OCI-LY7 (cell line): Measurements from ENCODE around the gene COL4A1. TPM values are rescaled to one million over a fixed set of nuclear protein-coding genes. Genes with fewer than 3 reads are reported as not detected.

Experiments used
- BruUV-seq: library from RNA; stranded (reverse); fragments of 400-500 nt; replicated peaks from 2 replicates; lab custom pipeline; 2021; lab: Mats Ljungman, UMichigan
- CTCF ChIA-PET: fragments of 300-600 bp; sonication (Branson Sonifier 250); formaldehyde crosslinking; loops from one replicate; lab custom pipeline; 2022; ENCODE audit warnings: antibody characterized with exemption; ENCODE audit not compliant: unreplicated experiment; lab: Charles Lee
- POLR2A ChIA-PET: fragments of 300-600 bp; sonication (Branson Sonifier 250); formaldehyde crosslinking; loops from one replicate; lab custom pipeline; 2022; ENCODE audit warnings: antibody characterized with exemption; lab: Charles Lee
- DNase-seq: peaks from one replicate; pipeline ENCODE4 v3.0.0-alpha.2; 2015; ENCODE audit warnings: low spot score
- H2AFZ ChIP-seq: fragments of 200-600 bp; sonication (generic), shearing (Covaris generic); 2 replicates; pipeline ENCODE4 v1.6.1; 2014; ENCODE audit warnings: mild to moderate bottlenecking, antibody characterized with exemption, low read length, moderate library complexity
- H3K27ac ChIP-seq: fragments of 200-600 bp; sonication (generic); 2 replicates; pipeline ENCODE4 v1.5.1; 2014; ENCODE audit warnings: mixed run types, low read depth, mild to moderate bottlenecking, moderate library complexity, low read length, inconsistent platforms; ENCODE audit not compliant: poor library complexity, severe bottlenecking
- H3K36me3 ChIP-seq: fragments of 200-600 bp; sonication (generic); 2 replicates; pipeline ENCODE4 v1.6.1; 2014; ENCODE audit warnings: mild to moderate bottlenecking, antibody characterized with exemption, low read length, moderate library complexity, mixed read lengths; ENCODE audit not compliant: insufficient read depth
- H3K4me1 ChIP-seq: fragments of 200-600 bp; sonication (generic); 2 replicates; pipeline ENCODE4 v1.5.1; 2014; ENCODE audit warnings: mild to moderate bottlenecking, low read length; ENCODE audit not compliant: insufficient read depth, poor library complexity, severe bottlenecking
- H3K4me2 ChIP-seq: fragments of 200-600 bp; sonication (generic); 2 replicates; pipeline ENCODE4 v1.6.1; 2014; ENCODE audit warnings: mild to moderate bottlenecking, low read length
- H3K4me3 ChIP-seq: fragments of 200-600 bp; sonication (generic); 2 replicates; pipeline ENCODE4 v1.5.1; 2014; ENCODE audit warnings: mild to moderate bottlenecking, low read depth, low read length; ENCODE audit not compliant: poor library complexity, severe bottlenecking
- H3K79me2 ChIP-seq: fragments of 200-600 bp; sonication (generic); 2 replicates; pipeline ENCODE4 v1.6.1; 2016; ENCODE audit warnings: low read depth, mild to moderate bottlenecking, low read length, moderate library complexity, mixed read lengths; ENCODE audit not compliant: insufficient read depth
- H3K9me2 ChIP-seq: fragments of 200-600 bp; sonication (generic); 2 replicates; pipeline ENCODE4 v1.6.1; 2016; ENCODE audit warnings: mild to moderate bottlenecking, low read length, mixed read lengths; ENCODE audit not compliant: insufficient read depth
- H3K9me3 ChIP-seq: fragments of 200-600 bp; sonication (generic); 2 replicates; pipeline ENCODE4 v1.6.1; 2014; ENCODE audit warnings: mild to moderate bottlenecking, mixed run types, low read length, mixed read lengths
- H4K20me1 ChIP-seq: fragments of 200-600 bp; sonication (generic); 2 replicates; pipeline ENCODE4 v1.6.1; 2014; ENCODE audit warnings: mild to moderate bottlenecking, antibody characterized with exemption, low read length, moderate library complexity, mixed read lengths; ENCODE audit not compliant: insufficient read depth
- EZH2phosphoT487 ChIP-seq: fragments of 200-600 bp; sonication (generic); IDR thresholded peaks from 2 replicates; pipeline ENCODE4 v1.6.1; 2018; ENCODE audit warnings: low read depth, borderline replicate concordance, mild to moderate bottlenecking, mixed run types, antibody characterized with exemption, low read length, moderate library complexity, mixed read lengths
- intact Hi-C: fragments of 100-400 bp; cut with micrococcal nuclease; formaldehyde crosslinking; loops from one replicate; pipeline ENCODE4 v1.10.0; 2022; ENCODE audit not compliant: unreplicated experiment
- total RNA-seq, 2 experiments: library from RNA; depleted of rRNA in 1 of 2; stranded (reverse); fragments of >200 nt in 1 of 2; shearing (Covaris generic) in 1 of 2; gene quantifications; 2 replicates each; pipeline ENCODE4 v1.2.3, GENCODE V29; 2014 to 2022
- TF ChIP-seq, protein P1 (sequence below): fragments of 200-600 bp; sonication (generic); conservative IDR thresholded peaks from 2 replicates; pipeline ENCODE4 v1.5.1; 2014; ENCODE audit warnings: mild to moderate bottlenecking, antibody characterized with exemption, low read length, moderate library complexity, mixed read lengths

Gene COL4A1
- total RNA-seq, 2 experiments from 2014 or later: 0.06 TPM; not detected in 1

DNA sequence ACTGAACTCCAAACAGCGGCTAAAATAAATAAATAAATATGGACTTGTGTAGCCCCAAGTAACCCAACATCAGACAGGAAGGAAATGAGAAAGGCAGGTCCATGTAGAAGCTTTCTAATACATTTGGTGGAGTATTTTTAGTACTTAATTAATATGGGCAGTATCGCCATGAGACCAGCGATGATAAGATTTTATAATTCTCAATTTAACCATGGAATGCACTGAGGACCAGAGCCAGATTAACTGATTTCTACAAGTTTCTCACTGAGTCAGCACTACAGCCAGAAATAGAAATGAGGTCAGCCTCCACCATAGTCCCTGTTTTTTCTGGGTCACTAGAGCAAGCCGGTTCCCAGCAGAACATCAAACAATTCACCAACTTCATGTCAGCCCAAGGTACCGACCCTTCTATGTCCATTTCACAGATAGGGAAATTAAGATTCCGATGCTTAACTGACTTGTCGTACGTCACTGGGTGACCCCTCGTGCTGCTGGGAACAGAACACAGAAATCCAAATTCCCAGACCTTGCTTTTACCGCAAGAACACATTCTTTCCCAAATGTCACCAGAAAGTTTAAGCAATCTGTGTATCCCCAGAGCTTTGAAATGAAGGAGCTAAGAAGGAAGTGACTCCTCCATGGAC, 90.4 kb downstream of the COL4A1 start:
- no peaks in the 10 kb centered on the region for H3K36me3 ChIP-seq
- ChIA-PET CTCF (no interaction called here), POLR2A (no interaction called here)
- TF ChIP-seq, protein P1, sequence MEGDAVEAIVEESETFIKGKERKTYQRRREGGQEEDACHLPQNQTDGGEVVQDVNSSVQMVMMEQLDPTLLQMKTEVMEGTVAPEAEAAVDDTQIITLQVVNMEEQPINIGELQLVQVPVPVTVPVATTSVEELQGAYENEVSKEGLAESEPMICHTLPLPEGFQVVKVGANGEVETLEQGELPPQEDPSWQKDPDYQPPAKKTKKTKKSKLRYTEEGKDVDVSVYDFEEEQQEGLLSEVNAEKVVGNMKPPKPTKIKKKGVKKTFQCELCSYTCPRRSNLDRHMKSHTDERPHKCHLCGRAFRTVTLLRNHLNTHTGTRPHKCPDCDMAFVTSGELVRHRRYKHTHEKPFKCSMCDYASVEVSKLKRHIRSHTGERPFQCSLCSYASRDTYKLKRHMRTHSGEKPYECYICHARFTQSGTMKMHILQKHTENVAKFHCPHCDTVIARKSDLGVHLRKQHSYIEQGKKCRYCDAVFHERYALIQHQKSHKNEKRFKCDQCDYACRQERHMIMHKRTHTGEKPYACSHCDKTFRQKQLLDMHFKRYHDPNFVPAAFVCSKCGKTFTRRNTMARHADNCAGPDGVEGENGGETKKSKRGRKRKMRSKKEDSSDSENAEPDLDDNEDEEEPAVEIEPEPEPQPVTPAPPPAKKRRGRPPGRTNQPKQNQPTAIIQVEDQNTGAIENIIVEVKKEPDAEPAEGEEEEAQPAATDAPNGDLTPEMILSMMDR: no peak
- no peak for TF ChIP-seq EZH2phosphoT487
- no peaks in the 10 kb centered on the region for H3K9me2 ChIP-seq
- no TSS peak for BruUV-seq
- H4K20me1 ChIP-seq: no peaks in the 10 kb centered on the region
- DNase-seq: no peak
- intact Hi-C loops: no loop called here
- no peaks in the 10 kb centered on the region for H3K4me1 ChIP-seq
- no peaks in the 10 kb centered on the region for H3K9me3 ChIP-seq
- no peak overlapping the region for H3K4me3 ChIP-seq
- H3K79me2 ChIP-seq: no peaks in the 10 kb centered on the region
- no peak overlapping the region for H2AFZ ChIP-seq
- H3K4me2 ChIP-seq: no peak overlapping the region
- H3K27ac ChIP-seq: no peak overlapping the region

- no TSS peak for BruUV-seq
- CTCF ChIA-PET: no interaction called here
- H3K36me3 ChIP-seq: no peaks in the 10 kb centered on the region
These were observed 91.0 kb downstream of the COL4A1 start for GRCh38 chr13:110216006-110216397.

GRCh38 chr13:110215606-110216005, 91.4 kb downstream of the COL4A1 start:
- H3K9me3 ChIP-seq: no peaks in the 10 kb centered on the region
- no peaks in the 10 kb centered on the region for H3K36me3 ChIP-seq
- BruUV-seq: no TSS peak
- no peak for DNase-seq
- no peak for TF ChIP-seq EZH2phosphoT487
- H4K20me1 ChIP-seq: no peaks in the 10 kb centered on the region
- no peak overlapping the region for H2AFZ ChIP-seq
- POLR2A ChIA-PET: no interaction called here
- H3K4me3 ChIP-seq: no peak overlapping the region
- intact Hi-C loops: no loop called here
- H3K79me2 ChIP-seq: no peaks in the 10 kb centered on the region
- H3K9me2 ChIP-seq: no peaks in the 10 kb centered on the region
- no peaks in the 10 kb centered on the region for H3K4me1 ChIP-seq
- no peak overlapping the region for H3K4me2 ChIP-seq
- CTCF ChIA-PET: no interaction called here
- no peak overlapping the region for H3K27ac ChIP-seq

More at GRCh38 chr13:110216006-110216397, 91.0 kb downstream of the COL4A1 start:
- H3K9me2 ChIP-seq: no peaks in the 10 kb centered on the region
- no peaks in the 10 kb centered on the region for H3K79me2 ChIP-seq
- intact Hi-C loops: no loop called here
- no peaks in the 10 kb centered on the region for H4K20me1 ChIP-seq
- no peaks in the 10 kb centered on the region for H3K9me3 ChIP-seq
- H2AFZ ChIP-seq: no peak overlapping the region
- DNase-seq: no peak
- no peak overlapping the region for H3K4me3 ChIP-seq
- POLR2A ChIA-PET: no interaction called here
- H3K4me2 ChIP-seq: no peak overlapping the region
- H3K4me1 ChIP-seq: no peaks in the 10 kb centered on the region
- no peak for TF ChIP-seq EZH2phosphoT487
- TF ChIP-seq, protein P1: no peak
- H3K27ac ChIP-seq: no peak overlapping the region
